Left kidney (tissue), 2 donors: ENCODE data around the gene PRKG1. TPM values are rescaled to one million over a fixed set of nuclear protein-coding genes. Genes with fewer than 3 reads are reported as not detected.
A peak's percentile ranks its signal among the peaks of the same experiment; 100 is the strongest.
"Not testable (repeated sequence)": the region's sequence is repeated elsewhere in the genome, so short reads cannot be mapped to it uniquely, and the experiment has no call there.

Source experiments
- DNase-seq: peaks from one replicate; pipeline ENCODE4 v3.0.0-alpha.2; 2013
- polyA plus RNA-seq: library from polyadenylated mRNA; unstranded; fragments of 120-200 nt; gene quantifications from one replicate; pipeline ENCODE4 v1.2.1, GENCODE V29; 2013; ENCODE audit not compliant: insufficient read length

PRKG1 gene
- polyA plus RNA-seq, 1 donor, result 14.9 TPM

GRCh38 chr10:52128056-52128683 lies 1053.9 kb downstream of the PRKG1 start:
- peak; percentile 31 for DNase-seq

- DNase-seq, result no peak
These were observed 1055.3 kb downstream of the PRKG1 start for GRCh38 chr10:52129410-52130178.

DNA sequence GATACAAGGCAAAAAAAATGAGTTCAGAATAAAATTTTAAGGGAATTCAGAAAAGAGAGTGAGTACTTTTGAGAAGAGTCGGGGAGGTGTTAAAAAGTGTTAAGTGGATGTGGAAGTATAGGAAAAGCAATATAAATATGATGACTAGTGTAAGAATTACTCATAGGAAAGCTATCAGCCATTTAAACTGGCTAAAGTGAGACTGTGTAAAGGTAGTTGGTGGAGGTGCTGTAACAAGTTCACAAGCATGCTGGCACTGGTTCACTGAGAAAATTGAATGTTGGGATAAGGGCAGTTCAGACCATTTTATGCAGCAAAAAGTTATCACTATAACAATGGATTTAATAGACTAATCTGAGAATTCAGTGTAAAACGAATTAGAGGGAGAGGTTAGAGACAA lies 1060.8 kb downstream of the PRKG1 start:
- DNase-seq, result no peak

DNA sequence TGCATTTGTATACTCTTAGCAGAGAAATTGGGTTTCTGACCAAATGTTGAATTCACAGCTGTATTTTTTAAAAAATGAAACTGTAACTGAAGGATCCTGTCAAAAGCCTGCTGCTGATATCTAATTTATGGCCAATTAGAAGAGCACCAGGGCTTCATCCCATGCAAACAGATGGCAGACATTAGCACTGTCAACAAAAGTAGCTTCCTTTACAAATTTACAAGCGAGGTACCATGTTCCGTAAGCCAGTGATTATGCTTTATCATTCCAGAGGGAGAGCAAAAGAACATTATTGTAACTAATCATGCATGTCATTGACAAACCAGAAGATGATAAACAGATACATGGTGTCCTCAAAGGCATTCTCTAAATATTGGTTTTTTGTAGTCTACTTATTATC lies 1062.6 kb downstream of the PRKG1 start:
- DNase-seq, result no peak

GRCh38 chr10:52143338-52143737 lies 1069.1 kb downstream of the PRKG1 start:
- DNase-seq, result no peak

- no peak for DNase-seq
These were observed 1071.3 kb downstream of the PRKG1 start for GRCh38 chr10:52145636-52146035.

GRCh38 chr10:52146766-52147165 lies 1072.5 kb downstream of the PRKG1 start:
- no peak for DNase-seq

GRCh38 chr10:52170776-52171175 lies 1096.5 kb downstream of the PRKG1 start:
- no peak for DNase-seq

DNA sequence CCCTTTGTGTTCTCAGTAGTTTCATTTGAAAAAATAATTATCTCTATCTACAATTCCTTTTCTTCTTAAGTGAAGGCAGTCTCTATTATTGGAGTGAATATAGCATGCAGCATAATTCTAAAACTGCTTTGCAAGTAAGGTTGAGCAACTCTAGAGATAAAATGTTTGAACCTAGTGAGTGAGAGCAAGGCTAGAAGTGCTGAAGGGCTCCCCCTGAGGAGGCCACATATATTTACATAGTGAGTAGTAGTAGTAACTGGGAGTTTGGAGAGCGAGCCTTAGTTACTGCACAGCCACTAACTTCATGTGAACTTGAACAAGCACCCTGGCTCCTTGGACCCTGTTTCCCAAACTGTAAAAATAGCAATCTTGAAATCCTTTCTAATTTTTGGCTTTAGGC lies 1098.3 kb downstream of the PRKG1 start:
- DNase-seq, result no peak

DNA sequence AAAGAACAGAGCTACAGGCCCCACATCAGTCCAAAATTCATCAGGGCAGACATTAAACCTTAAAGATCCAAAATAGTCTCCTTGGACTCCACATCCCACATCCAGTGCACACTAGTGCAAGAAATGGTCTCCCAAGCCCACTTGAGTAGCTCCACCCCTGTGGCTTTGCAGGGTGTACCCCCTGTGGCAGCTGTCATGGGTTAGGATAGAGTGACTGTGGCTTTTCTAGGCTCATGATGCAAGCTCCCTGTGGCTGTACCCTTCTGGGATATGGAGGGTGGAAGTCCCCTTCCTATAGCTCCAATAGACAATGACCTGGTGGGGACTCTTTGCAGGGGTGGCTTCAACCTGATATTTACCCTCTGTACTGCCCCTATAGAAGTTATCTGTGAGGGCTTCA lies 1111.0 kb downstream of the PRKG1 start:
- DNase-seq, result no peak

- no peak for DNase-seq
These were observed 1113.4 kb downstream of the PRKG1 start for GRCh38 chr10:52187521-52188258.

DNA sequence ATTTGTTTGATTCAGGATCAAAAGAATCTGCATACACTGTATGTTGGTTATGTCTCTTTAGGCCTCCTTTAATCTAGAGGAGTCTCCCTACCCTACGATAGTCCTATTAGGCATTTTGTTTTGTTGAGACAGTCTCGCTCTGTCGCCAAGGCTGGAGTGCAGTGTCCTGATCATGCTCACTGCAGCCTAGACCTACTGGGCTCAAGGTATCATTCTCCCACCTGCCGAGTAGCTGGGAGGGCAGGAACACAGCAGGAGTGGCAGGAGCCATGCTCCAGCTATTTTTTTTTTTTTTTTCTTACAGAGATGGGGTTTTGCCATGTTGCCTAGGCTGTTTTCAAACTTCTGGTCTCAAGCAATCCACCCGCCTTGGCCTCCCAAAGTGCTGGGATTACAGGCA lies 1116.8 kb downstream of the PRKG1 start:
- DNase-seq, result no peak

DNA sequence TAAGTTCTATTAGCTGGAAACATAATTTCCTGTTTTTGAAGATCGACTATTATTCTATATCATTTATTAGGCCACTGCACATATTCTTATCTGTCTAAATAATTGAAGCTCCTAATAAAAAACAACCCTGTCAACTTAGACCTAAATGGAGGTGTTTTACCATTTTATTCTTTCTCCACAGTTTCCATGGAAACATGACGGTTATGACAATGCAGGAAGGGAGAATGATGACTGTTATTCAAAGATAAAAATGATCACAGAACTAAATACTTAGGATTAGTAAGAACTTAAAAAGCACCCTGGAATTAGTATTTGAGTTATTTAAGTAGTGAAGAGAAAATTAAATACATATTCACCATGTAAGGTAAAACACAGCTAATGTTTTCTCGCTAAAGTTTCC lies 1119.9 kb downstream of the PRKG1 start:
- no peak for DNase-seq

GRCh38 chr10:52194716-52195115 lies 1120.4 kb downstream of the PRKG1 start:
- DNase-seq, result no peak

GRCh38 chr10:52197098-52197497 lies 1122.8 kb downstream of the PRKG1 start:
- DNase-seq, result no peak

GRCh38 chr10:52198540-52198939 lies 1124.3 kb downstream of the PRKG1 start:
- DNase-seq, result no peak

DNA sequence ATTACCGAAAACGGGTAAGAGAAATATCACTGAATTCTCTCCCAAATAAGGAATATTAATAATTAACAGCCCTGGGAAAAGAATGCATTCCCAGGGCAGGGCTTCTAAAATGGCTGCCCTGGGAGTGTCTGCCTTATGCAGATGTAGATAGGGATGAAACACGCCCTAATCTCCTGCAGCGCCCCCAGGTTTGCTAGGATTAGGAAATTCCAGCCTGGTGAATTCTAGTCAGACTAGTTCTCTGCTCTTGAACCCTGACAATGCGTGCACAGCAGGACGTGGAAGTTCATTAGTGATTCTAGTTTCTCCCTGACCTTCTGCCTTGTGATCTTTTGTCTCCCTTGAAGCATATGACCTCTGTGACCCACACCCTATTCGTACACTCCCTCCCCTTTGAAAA lies 1130.6 kb downstream of the PRKG1 start:
- not testable (repeated sequence) for DNase-seq

- DNase-seq, result no peak
These were observed 1134.1 kb downstream of the PRKG1 start for GRCh38 chr10:52208365-52208764.

- no peak for DNase-seq
These were observed 1135.9 kb downstream of the PRKG1 start for GRCh38 chr10:52210161-52210560.

DNA sequence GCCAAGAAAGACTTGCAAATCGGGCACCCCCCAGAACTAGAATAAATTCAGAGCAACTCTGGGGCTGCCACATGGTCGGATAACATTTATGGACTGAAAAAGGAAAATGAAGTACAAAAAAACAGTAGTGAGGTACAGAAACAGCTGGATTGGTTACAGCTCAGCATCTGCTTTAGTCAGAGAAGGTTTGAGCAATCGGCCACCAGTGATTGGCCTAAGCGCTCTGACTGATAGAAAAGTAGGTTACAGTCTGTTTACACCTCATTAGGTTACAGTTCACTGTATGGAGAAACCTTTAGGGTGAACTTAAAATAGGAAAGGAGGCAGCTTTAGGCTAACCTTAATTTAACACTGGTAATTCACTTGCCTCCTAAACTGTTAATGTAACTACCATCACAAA lies 1137.8 kb downstream of the PRKG1 start:
- no peak for DNase-seq

- DNase-seq, result no peak
These were observed 1138.5 kb downstream of the PRKG1 start for GRCh38 chr10:52212802-52213201.

GRCh38 chr10:52213321-52213752 lies 1139.0 kb downstream of the PRKG1 start:
- no peak for DNase-seq

- DNase-seq, result peak; percentile 83
These were observed 1141.6 kb downstream of the PRKG1 start for GRCh38 chr10:52215745-52216361.
